ENCODE results near the gene RHOU.

- TF ChIP-seq POLR2A (IDR thresholded peaks at IDR 0.05; ENCODE audit: low read length) (no peak), GATA1 (IDR thresholded peaks at IDR 0.05; ENCODE audit: low read depth, low read length) (no peak)
Measured at GRCh38 chr1:228778026-228778425, 42.7 kb downstream of the RHOU start.
